HG03175 (cell line): Measurements from ENCODE around the gene IZUMO2.

Experiments
- ATAC-seq: cut with Tn5 transposase; IDR thresholded peaks from one replicate; pipeline ENCODE4 v1.9.1; 2021; ENCODE audit warnings: mild to moderate bottlenecking, moderate library complexity; ENCODE audit not compliant: unreplicated experiment

Gene IZUMO2

GRCh38 chr19:50162988-50163387 is at the start of gene IZUMO2:
TSS of gene IZUMO2 (minus strand) at chr19:50163281. CDS start at chr19:50163194, 87 bp downstream.
- ATAC-seq, result no peak

GRCh38 chr19:50210425-50210824 is 47.3 kb upstream of the IZUMO2 start:
- no peak for ATAC-seq

DNA sequence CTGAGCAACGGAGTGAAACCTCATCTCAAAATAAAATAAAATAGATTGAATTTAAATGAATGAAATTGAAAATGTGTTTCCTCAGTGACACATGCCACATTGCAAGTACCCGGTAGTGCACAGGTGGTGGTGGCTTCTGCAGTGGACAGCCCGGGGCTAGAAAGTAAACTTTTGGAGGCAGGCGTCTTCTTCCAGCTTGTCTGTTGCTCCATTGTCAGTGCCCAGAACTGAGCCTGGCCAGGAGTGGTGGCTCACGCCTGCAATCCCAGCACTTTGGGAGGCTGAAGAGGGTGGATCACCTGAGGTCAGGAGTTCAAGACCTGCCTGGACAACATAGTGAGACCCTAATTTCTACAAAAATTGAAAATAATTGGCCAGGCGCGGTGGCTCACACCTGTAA is 46.0 kb upstream of the IZUMO2 start:
- no peak for ATAC-seq

- ATAC-seq, result no peak
Measured at GRCh38 chr19:50207730-50208129, 44.6 kb upstream of the IZUMO2 start.

DNA sequence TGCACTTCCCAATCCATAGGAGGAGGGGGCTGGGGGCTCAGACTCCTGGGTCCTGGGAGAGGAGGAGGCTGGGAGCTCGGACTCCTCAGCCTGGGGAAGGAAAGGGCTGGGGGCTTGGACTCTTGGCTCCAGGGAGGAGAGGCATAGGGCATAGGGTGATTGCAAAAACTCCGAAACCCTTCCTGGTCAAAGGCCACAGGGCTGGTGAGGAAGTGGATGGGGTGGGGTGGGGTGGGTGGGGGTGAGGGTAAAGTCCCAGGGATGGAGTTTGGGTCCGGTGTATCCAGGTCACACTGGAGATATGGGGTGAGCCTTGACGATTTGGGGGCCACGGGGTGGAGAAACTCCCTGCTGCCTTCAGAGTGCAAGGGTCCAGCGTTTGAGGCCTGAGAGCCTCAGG is 43.1 kb upstream of the IZUMO2 start:
- ATAC-seq, result no peak

DNA sequence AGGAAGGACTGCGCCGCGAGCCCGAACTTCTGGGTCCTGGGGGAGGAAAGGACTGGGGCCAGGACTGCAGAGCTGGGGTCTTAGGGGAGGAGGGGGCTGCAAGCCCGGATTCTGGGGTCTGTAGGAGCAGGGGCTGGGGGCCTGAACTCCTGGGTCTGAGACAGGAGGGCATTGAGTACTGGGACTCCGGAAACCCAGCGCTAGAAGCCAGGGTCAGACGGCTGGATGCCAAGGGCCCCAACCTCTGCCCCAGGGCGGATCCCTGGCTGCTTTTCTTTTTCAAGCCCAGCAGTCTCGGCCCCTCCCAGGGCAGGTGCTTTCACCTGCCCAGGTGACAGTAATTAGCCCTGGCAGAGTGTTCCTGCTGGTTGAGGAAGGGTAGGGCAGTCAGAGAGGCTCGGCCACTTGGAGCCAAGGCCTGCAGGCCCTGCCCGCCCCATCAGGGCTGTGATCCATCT is 42.6 kb upstream of the IZUMO2 start:
- ATAC-seq, result no peak

DNA sequence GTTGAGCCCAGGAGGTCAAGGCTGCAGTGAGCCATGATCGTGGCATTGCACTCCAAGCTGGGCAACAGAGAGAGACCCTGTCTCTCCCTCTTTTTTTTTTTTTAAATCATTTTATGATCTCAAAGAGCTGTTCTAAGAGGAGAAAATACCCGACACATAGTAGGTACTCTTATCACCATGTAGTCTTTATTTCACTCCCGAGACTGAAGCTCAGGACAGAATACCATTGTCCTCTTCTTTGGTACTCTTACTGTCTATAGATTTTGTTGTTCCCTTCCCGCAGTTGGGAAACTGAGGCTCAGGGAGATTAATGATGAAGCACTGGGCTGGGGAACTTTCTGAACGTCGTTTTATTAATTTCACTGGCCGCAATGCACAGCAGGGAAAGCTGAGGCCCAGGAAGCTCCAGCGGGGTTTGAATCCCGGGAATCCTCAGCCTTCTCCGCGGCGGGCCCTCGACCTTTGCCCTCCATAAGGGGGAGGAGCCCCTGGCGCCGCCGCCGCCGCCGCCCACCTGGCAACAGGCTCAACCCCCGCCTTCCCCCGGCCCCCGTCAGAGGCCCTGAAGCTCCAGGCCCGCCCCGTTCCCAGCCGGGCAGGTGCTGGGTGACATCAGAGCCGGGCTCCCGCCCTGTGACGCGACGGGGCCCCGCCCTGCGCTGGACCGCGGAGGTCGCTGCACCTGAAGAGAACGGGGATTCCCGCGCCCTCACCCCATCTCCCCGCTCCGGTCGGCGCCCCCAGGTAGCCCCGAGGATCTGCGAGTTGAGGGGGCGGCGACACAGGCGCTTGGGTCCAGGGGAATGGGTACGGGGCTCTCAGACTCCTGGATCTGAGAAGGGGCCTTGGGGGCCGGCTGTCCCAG is 42.0 kb upstream of the IZUMO2 start:
- no peak for ATAC-seq

DNA sequence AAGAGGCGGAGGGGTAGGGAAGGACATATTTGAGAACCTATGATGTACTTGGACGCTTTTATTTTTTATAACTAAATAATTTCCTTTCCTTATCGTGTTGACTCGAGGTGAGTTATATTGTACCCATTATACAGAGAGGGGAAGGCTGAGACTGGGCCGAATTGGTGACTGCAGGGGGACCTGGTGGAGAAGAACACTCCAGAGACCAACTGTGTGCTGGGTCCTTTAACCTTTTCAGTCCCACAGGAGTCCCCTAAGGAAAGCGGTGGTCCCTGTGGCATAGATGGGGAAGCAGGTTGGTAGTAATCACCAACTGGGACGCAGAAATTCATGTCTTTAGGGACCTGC is 41.0 kb upstream of the IZUMO2 start:
- ATAC-seq, result no peak

DNA sequence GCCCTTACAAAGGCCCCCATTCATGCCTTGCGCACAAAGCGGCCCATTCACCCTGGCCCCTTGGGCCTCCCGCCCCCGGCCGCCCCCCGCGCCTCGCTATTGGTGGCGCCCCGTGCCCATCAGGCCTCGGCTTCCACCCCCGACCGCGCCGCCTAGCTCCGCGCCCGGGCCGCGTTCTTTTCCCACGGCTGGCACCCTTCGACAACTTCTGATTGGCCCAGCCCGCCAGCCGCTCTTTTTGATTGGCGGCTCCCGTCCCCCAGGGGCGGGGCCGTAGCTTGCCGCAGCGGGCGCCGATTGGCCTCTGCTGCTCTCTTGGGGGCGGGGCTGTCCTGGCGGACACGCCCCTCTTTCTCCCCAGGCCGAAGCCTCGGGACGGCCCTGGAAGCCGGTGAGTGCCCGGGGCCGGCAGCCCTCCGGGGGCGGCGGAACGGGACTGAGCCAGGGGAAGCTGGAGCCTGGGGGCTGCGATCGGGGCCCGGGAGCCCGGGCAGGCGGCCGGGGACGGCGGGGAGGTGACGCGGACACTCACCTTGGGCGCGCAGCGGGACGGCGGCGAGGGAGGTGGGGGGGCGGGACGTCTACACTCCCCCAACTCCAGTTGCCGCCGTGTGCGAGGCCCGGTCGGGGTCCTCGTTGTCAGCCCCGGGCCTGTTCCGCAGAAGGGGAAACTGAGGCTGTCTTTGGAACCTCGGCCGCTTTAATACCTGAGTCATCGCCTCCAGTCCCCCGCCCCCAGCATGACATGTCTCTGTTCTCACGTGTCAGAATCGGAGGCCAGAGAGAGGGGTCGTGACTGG is 40.4 kb upstream of the IZUMO2 start, which contains the start of gene MYH14:
Gene MYH14, plus strand, starts transcription at position 342 of the 800 bp plus-strand sequence. CDS start 6,744 bp downstream, outside the sequence.
- ATAC-seq, result no peak

DNA sequence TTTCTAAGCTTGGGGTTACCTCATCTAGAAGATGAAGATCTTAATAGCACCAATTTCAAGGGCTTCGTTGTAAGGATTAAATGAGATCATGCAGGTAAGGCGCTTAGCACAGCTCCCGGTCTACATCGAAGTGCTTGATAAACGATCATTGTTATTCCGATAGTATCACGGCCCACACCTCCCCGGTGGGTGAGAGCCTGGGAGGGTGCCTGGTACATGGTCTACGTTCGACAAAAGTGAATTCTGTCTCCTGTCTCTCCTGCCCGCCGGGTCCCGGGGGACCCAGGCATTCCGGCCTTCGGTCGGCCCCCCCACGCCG is 39.8 kb upstream of the IZUMO2 start:
- ATAC-seq, result no peak

- ATAC-seq, result no peak
Measured at GRCh38 chr19:50202386-50202785, 39.3 kb upstream of the IZUMO2 start.

- no peak for ATAC-seq
Measured at GRCh38 chr19:50199259-50199555, 36.1 kb upstream of the IZUMO2 start.

DNA sequence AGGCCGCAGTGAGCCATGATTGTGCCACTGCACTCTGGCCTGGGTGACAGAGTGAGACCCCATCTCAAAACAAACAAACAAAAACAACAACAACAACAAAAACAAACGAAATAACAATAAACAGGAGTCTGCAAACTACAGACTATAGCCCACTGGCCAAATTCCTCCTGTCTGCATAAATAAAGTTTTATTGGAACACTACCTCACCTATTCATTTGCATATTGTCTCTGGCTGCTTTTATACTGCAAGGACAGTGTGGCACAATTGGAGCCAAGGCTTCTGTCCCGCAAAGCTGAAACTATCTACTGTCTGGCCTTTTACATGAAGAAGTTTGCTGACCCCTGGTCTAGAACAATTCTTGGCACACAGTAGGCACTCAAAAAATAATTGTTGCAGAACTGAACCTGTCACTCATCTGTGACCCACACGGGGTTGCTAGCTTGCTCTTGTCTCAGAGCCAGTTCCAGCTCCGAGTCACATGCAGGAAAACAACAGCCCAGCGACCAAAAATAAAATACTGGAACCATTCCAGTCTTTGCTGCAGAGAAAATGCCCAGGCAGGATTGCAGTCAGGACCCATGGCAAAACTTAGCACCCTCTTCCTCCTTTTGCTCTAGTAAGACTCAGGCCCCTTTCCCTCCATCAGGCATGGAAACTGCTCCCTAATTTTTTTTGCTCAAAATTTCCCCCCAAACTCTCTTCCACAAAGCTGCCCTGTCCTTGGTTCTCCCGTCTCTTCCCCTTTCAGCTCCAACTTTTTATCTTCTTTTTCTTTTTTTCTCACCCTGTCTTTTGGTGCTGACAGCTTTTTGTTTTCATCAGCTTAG is 35.6 kb upstream of the IZUMO2 start:
- no peak for ATAC-seq

DNA sequence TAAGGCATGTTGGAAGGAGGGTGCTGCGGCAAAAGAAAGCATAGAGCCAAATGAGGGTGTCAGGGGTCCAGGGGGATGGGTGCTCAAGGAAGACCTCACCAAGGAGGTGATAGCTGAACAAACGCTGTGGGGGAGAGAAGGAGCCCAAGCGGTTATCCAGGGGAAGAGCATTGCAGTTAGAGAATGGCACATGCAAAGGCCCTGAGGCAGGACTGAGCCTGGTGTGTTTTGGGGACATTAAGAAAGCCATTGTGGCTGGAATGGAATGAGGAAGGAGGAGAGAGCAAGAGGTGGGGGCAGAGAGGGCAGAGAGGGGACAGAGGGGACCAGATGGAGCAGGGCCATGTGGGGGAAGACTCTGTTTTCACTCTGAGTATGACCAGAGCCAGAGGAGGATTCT is 34.3 kb upstream of the IZUMO2 start:
- ATAC-seq, result no peak

DNA sequence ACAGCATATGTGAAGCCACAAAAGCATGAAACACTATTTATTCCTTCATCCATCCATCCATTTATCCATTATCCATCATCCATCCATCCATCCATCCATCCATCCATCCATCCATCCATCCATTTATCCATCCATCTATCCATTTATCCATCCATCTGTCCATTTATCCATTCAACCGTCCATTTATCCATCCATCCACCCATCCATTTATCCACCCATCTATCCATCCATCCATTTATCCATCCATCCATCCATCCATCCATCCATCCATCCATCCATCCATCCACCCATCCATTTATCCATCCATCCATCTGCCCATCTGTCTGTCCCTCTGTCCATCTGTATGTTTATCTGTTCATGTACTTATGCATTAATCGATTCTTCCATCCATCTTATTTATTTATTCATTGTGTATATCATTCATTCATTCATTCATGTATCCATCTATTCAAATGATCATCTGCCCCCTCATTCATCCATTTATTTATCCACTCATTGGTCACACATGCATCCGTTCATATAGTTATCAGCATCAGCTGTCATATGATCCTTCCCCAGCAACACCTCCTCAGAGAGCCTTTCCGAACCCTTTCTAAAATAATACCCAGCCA is 33.3 kb upstream of the IZUMO2 start:
- ATAC-seq, result no peak

DNA sequence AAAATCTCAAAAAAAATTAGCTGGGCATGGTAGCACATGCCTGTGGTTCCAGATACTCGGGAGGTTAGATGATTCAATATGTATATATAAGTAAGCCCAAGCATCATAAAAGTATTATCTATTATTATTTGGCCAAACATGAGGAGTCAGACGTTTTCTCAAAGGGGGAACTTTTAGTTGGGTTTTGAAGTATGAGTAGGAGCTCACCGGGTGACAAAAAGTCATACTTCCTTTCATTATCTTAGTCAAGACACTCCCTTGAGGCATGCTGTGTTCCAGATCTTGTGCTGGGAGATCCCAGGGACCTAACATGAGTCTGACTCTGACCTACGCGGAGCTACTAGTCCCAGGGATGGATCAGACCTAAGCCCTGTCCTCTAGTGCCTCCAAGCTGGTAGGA is 32.1 kb upstream of the IZUMO2 start:
- no peak for ATAC-seq

DNA sequence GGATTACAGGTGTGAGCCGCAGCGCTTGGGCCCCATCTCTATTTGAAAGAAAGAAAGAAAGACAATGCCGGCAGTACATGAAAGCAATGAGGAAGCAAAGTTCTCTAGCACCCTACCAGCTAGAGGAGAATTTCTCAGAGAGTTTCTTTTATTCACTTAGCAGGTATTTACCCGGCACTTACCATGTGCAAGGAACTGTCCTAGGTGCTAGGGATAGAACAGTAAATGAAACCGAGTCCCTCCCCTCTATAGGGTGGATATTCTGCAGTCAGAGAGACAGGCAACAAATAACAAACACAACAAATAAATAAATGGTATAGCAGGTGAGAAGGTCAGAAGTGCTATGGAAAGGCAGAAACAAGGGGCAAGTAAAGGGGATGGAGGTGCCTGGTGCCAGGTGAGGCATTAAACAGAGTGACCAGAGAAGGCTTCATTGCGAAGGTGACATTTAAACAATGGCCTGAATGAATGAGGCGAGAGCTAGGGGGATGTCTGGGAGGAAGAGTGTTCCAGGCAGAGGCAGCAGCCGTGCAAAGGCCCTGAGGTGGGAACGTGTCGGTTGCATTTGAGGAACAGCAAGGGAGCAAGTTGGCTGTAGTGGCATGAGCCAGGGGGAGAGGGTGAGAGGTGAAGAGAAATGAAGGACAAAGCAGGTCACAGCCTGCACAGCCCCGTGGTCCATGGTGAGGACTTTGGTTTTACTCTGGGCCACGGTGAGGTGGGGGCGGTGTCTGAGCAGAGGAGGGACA is 29.6 kb upstream of the IZUMO2 start:
- no peak for ATAC-seq

GRCh38 chr19:50191216-50191615 is 28.1 kb upstream of the IZUMO2 start:
- ATAC-seq, result no peak

DNA sequence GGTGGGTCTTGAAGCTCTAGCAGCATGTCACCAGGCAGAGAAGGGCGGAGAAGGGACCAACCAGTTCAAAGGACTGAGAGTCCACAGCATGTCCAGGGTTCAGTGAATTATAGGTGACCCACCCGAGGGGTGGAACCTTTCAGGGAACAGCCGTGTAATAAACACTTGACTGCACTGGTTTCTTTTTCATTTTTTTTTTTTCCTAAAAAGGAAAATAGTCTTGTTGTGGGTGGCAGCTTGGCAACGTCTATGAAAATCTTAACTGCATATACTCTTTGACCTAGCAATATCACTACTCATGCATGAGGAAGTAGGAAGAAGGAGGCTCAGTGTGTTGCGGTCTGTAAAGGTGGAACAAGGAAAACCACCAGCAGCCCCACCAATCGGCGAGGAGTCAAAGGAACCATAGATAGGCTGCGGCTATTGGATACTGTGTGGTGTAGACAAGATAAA is 27.4 kb upstream of the IZUMO2 start:
- no peak for ATAC-seq

GRCh38 chr19:50189331-50189730 is 26.2 kb upstream of the IZUMO2 start:
- no peak for ATAC-seq
